Uterus (tissue), 4 donors: ENCODE measurements around the gene PTPRC. TPM values are rescaled to one million over a fixed set of nuclear protein-coding genes. Genes with fewer than 3 reads are reported as not detected.
A peak's percentile ranks its signal among the peaks of the same experiment; 100 is the strongest.

ENCODE experiments used
- DNase-seq, 2 donors: peaks; one replicate each; pipeline ENCODE4 v3.0.0-alpha.2; 2019 to 2020
- H3K27ac ChIP-seq, 2 donors: fragments of 200-600 bp; sonication (generic); 1 replicate in 1 of 2; 2 replicates in 1 of 2; pipeline ENCODE4 v1.5.1; 2016 to 2018
- H3K27me3 ChIP-seq, 2 donors: fragments of 200-600 bp; sonication (generic); one replicate each; pipeline ENCODE4 v1.5.1; 2018 to 2019; ENCODE audit warnings: control low read depth in 1 of 2
- H3K36me3 ChIP-seq, 2 donors: fragments of 200-600 bp; sonication (generic); one replicate each; pipeline ENCODE4 v1.5.1; 2019; ENCODE audit warnings: control low read depth in 1 of 2
- H3K4me1 ChIP-seq, 2 donors: fragments of 200-600 bp; sonication (generic); one replicate each; pipeline ENCODE4 v1.5.1; 2018 to 2019; ENCODE audit warnings: control low read depth in 1 of 2
- H3K4me3 ChIP-seq, 2 donors: fragments of 200-600 bp; sonication (generic); 1 replicate in 1 of 2; 2 replicates in 1 of 2; pipeline ENCODE4 v1.5.1; 2018 to 2019; ENCODE audit warnings: mild to moderate bottlenecking in 1 of 2
- H3K9me3 ChIP-seq, 2 donors: fragments of 200-600 bp; sonication (generic); one replicate each; pipeline ENCODE4 v1.5.1; 2019; ENCODE audit warnings: control low read depth in 1 of 2
- POLR2A ChIP-seq, 2 donors: fragments of 450-650 bp; IDR thresholded peaks; one replicate each; pipeline ENCODE4 v1.6.1; 2016; ENCODE audit warnings: antibody characterized with exemption in 2 of 2, mild to moderate bottlenecking in 1 of 2, moderate library complexity in 1 of 2
- intact Hi-C: fragments of 100-400 bp; cut with DNase I; formaldehyde crosslinking; loops from one replicate; pipeline ENCODE4 v1.15.1; 2023; ENCODE audit warnings: low total_unique reads
- total RNA-seq, 4 donors: library from RNA; depleted of rRNA in 3 of 4; stranded (reverse); fragments of >200 nt in 3 of 4; gene quantifications; one replicate each; pipeline versions ENCODE4 v1.1.0 to v1.2.4, GENCODE V29; 2014 to 2023
- TF ChIP-seq, protein P1 (sequence below), 4 experiments: fragments of 200-600 bp in 2 of 4; fragments of 450-650 bp in 2 of 4; sonication (generic) in 2 of 4; IDR thresholded peaks; one replicate each; pipeline ENCODE4 v1.5.1; 2016 to 2019; ENCODE audit warnings: antibody characterized with exemption in 4 of 4, mild to moderate bottlenecking in 2 of 4, moderate library complexity in 1 of 4
- donor health status: DM: yes; HTN: yes; CAD: no.

PTPRC gene
- total RNA-seq, 4 donors from 2014 or later, result 12.7 to 28.7 (median 16.3) TPM

- TF ChIP-seq, protein P1, sequence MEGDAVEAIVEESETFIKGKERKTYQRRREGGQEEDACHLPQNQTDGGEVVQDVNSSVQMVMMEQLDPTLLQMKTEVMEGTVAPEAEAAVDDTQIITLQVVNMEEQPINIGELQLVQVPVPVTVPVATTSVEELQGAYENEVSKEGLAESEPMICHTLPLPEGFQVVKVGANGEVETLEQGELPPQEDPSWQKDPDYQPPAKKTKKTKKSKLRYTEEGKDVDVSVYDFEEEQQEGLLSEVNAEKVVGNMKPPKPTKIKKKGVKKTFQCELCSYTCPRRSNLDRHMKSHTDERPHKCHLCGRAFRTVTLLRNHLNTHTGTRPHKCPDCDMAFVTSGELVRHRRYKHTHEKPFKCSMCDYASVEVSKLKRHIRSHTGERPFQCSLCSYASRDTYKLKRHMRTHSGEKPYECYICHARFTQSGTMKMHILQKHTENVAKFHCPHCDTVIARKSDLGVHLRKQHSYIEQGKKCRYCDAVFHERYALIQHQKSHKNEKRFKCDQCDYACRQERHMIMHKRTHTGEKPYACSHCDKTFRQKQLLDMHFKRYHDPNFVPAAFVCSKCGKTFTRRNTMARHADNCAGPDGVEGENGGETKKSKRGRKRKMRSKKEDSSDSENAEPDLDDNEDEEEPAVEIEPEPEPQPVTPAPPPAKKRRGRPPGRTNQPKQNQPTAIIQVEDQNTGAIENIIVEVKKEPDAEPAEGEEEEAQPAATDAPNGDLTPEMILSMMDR (IDR thresholded peaks at IDR 0.05), result no peak
- TF ChIP-seq POLR2A (IDR thresholded peaks at IDR 0.05), result no peak
- no peaks in the 10 kb centered on the region for H3K36me3 ChIP-seq
- DNase-seq, result no peak
- H3K4me3 ChIP-seq, result no peak overlapping the region
- no peak overlapping the region for H3K27ac ChIP-seq
- intact Hi-C loops, result no loop called here
- no peaks in the 10 kb centered on the region for H3K27me3 ChIP-seq
- no peaks in the 10 kb centered on the region for H3K9me3 ChIP-seq
- no peaks in the 10 kb centered on the region for H3K4me1 ChIP-seq
Measured at GRCh38 chr1:198750081-198750480, 111.2 kb downstream of the PTPRC start.

- Histone ChIP-seq H3K27me3 (no peaks in the 10 kb centered on the region), H3K27ac (no peak overlapping the region), H3K4me3 (no peak overlapping the region), H3K4me1 (no peaks in the 10 kb centered on the region), H3K36me3 (no peaks in the 10 kb centered on the region), H3K9me3 (no peaks in the 10 kb centered on the region)
- DNase-seq, result no peak
- intact Hi-C loops, result no loop called here
- TF ChIP-seq, protein P1 (IDR thresholded peaks at IDR 0.05), result no peak
- no peak for TF ChIP-seq POLR2A (IDR thresholded peaks at IDR 0.05)
Measured at GRCh38 chr1:198751741-198752140, 112.9 kb downstream of the PTPRC start.

- Histone ChIP-seq H3K4me3 (no peak overlapping the region), H3K27me3 (no peaks in the 10 kb centered on the region), H3K27ac (no peak overlapping the region), H3K9me3 (no peaks in the 10 kb centered on the region), H3K36me3 (no peaks in the 10 kb centered on the region), H3K4me1 (no peaks in the 10 kb centered on the region)
- no peak for TF ChIP-seq POLR2A (IDR thresholded peaks at IDR 0.05)
- TF ChIP-seq, protein P1 (IDR thresholded peaks at IDR 0.05), result no peak
- intact Hi-C loops, result no loop called here
- DNase-seq, result no peak
Measured at GRCh38 chr1:198754670-198755069, 115.8 kb downstream of the PTPRC start.

DNA sequence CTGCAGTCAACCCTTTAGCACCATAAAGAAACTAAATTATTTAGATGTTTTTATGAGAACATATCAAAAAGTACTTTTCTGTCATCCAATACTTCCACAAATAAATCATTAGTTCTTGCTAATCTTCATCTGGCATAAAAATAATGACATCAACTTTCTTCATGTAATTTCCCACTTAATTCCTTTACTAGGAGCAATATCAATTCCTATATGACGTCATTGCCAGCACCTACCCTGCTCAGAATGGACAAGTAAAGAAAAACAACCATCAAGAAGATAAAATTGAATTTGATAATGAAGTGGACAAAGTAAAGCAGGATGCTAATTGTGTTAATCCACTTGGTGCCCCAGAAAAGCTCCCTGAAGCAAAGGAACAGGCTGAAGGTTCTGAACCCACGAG is 116.9 kb downstream of the PTPRC start:
- no peak for DNase-seq
- Histone ChIP-seq H3K9me3 (no peaks in the 10 kb centered on the region), H3K27me3 (no peaks in the 10 kb centered on the region), H3K4me3 (no peak overlapping the region), H3K27ac (no peak overlapping the region), H3K36me3 (no peaks in the 10 kb centered on the region), H3K4me1 (no peaks in the 10 kb centered on the region)
- intact Hi-C loops, result no loop called here
- TF ChIP-seq, protein P1 (IDR thresholded peaks at IDR 0.05), result no peak
- no peak for TF ChIP-seq POLR2A (IDR thresholded peaks at IDR 0.05)

GRCh38 chr1:198756470-198756869 is 117.6 kb downstream of the PTPRC start:
- no peaks in the 10 kb centered on the region for H3K27me3 ChIP-seq
- no peaks in the 10 kb centered on the region for H3K9me3 ChIP-seq
- TF ChIP-seq, protein P1 (IDR thresholded peaks at IDR 0.05), result peak in 1 of 4 experiments; percentile 15
- no peak for TF ChIP-seq POLR2A (IDR thresholded peaks at IDR 0.05)
- no peaks in the 10 kb centered on the region for H3K36me3 ChIP-seq
- intact Hi-C loops, result no loop called here
- H3K27ac ChIP-seq, result no peak overlapping the region
- no peak for DNase-seq
- no peaks in the 10 kb centered on the region for H3K4me1 ChIP-seq
- H3K4me3 ChIP-seq, result no peak overlapping the region
